Esophagus squamous epithelium (tissue), 4 donors: ENCODE data around the gene CNTF.

ENCODE experiments used
- POLR2A ChIP-seq, 4 donors: fragments of 450-650 bp; IDR thresholded peaks; one replicate each; pipeline ENCODE4 v1.6.1; 2017; ENCODE audit warnings: antibody characterized with exemption in 4 of 4, mild to moderate bottlenecking in 4 of 4, moderate library complexity in 3 of 4
- TF ChIP-seq, protein P1 (sequence below), 6 experiments: fragments of 450-650 bp in 4 of 6; fragments of 200-600 bp in 2 of 6; sonication (generic) in 2 of 6; IDR thresholded peaks; one replicate each; pipeline ENCODE4 v1.5.1; 2016 to 2019; ENCODE audit warnings: antibody characterized with exemption in 6 of 6, mild to moderate bottlenecking in 4 of 6, moderate library complexity in 4 of 6

DNA sequence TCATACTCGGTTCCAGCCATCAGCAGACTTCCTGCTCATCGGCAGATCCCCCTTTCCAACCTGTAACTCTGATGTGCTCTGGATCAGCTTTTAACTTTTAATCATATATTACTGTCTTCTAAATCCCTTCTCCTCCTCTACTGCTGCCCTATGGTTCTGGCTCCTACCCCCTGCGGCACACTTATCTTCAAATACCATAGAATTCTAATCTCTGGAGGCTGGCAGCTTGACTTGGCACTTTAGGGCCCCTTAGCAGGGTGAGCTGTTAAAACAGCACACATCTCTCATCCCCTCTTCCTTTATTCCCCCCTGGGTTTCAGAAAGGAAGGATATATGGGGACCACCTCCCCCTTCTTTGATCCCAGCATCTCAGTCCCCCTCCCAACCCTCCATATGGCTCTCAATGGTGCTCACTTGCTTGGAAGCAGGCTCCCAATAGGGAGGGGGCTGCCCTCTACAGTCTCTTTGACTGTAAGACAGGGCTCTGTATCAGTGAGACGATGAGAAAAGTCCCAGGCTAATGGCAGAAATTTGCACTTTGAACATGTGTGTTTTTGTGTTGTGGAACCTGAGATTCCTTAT, 4.4 kb upstream of the CNTF start:
- TF ChIP-seq, protein P1, sequence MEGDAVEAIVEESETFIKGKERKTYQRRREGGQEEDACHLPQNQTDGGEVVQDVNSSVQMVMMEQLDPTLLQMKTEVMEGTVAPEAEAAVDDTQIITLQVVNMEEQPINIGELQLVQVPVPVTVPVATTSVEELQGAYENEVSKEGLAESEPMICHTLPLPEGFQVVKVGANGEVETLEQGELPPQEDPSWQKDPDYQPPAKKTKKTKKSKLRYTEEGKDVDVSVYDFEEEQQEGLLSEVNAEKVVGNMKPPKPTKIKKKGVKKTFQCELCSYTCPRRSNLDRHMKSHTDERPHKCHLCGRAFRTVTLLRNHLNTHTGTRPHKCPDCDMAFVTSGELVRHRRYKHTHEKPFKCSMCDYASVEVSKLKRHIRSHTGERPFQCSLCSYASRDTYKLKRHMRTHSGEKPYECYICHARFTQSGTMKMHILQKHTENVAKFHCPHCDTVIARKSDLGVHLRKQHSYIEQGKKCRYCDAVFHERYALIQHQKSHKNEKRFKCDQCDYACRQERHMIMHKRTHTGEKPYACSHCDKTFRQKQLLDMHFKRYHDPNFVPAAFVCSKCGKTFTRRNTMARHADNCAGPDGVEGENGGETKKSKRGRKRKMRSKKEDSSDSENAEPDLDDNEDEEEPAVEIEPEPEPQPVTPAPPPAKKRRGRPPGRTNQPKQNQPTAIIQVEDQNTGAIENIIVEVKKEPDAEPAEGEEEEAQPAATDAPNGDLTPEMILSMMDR (IDR thresholded peaks at IDR 0.05): no peak
- no peak for TF ChIP-seq POLR2A (IDR thresholded peaks at IDR 0.05)
